Bronchus fibroblast of lung (primary cell): Measurements from ENCODE around the gene ACSF3. TPM values are rescaled to one million over a fixed set of nuclear protein-coding genes. Genes with fewer than 3 reads are reported as not detected.

Experiments
- total RNA-seq: library from RNA; depleted of rRNA; stranded (reverse); fragments of >200 nt; gene quantifications from 2 replicates; pipeline ENCODE4 v1.2.3, GENCODE V29; 2015

The ACSF3 gene
- 21.3 and 33.6 TPM in 2 replicates for total RNA-seq

DNA sequence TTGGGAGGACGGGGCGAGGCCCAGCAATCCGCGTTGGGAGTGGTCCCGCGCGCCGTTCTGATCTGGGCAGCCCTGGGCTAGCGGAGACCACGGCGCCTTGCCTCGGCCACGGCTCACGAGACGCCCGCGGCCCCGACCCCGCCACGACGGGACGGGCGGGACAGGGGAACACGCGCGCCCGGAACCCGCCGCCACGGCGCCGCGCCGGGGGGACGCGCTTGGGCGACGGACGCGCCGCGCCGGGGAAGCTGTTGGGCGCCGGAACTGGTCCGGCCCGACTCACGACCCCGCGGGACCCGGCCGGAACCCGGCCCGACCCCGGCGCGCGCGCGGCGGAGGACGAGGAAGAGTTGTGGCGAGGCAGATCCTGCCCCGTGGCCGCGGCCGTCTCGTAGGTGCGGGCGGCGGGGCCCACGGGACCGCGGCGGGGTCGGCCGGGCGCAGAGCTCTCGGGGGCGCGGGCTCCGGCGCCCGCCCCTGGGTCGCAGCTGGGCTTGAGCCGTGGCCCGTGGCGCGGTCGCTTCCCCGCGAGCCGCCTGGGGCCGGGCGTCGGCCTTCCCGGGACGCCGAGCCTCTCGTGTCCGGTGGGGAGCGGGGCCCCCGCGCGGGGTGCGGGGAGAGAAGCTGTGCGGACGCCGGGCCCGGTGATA is at the start of gene ACSF3:
ACSF3 (plus strand) TSS at position 251 of the 650 bp plus-strand sequence. CDS start 6,830 bp downstream, outside the sequence.

DNA sequence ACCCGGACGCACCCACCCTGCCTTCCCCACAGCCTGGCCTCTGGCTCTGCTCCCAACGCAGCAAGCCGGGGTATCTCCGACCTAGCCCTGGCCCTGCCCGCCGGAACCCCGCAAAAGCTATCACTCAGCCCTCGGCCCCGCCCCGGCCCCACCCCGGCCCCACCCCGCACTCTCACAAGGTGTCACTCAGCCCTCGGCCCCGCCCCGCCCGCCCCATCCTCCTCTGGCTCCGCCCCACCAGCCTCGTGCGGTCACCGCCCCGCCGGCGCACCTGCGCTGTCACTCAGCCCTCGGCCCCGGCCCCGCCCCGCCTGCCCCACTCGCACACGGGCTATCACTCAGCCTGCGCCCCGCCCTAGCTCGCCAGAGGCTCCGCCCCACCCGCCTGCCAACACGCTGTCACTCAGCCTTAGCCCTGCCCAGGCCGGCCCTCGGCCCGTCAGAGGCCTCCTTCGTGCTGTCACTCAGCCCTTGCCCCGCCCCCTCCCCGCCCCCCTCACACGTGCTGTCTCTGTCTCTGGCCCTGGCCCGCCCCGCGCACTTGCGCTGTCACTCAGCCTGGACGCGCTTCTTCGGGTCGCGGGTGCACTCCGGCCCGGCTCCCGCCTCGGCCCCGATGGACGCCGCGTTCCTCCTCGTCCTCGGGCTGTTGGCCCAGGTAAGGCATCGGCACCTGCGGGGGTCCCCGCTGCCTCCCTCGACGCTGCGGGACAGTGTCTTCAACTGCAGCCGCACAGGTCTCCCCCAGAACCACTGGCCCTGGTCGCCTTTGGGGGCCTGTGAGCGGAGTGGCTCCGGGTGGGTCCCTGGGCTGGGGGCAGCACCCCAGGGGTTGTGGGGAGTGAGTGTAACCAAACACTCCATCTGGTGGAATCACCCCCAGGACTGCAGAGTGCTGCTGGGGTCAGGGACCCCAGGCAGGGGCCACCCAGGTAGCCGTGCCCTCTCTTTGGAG is 77.8 kb downstream of the ACSF3 start, which contains the start of gene CDH15:
CDH15 (plus strand) TSS at position 533 of the 955 bp plus-strand sequence; CDS start at position 617, 84 bp downstream.

DNA sequence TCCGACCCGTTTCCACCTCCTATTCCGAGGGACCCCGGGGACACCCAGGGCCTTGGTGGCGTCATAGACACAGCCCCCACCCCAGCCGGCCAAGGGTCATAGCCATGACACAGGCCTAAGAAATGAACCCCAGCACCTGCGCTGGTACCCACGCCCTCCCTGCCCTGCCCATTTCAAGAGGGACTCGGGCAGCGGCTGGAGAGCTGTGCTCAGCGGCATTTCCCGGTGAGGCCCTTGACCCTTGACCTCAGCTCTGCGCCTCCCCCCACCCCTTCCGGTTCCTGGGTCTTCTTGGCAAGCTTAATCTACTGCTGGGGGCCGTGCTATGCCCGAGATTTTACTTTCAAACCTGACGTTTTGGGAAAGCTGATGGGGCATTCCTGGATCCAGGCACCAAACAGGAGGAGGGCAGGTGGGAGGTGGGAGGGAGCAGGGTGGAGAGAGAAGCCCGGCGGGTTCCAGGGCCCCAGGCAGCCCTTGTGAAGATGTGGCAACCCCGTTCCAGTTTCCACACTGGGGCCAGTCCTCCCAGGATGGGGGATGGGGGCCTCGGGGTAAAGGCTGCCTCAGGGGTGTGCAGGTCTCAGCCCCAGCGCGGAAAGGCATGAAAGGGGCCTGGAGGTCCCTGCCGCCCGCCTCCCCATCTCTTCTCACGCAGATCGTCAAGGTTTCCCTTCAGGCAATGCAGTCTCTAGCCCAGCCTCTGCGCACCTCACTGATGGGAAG is 106.6 kb downstream of the ACSF3 start, which contains the start of gene SLC22A31:
SLC22A31 (minus strand) TSS at position 414 of the 726 bp plus-strand sequence; CDS start at position 378, 36 bp downstream.

Other genes starting within 250 kb of the ACSF3 start
- 21.6 and 21.7 TPM in 2 replicates for gene GALNS, start 236.9 kb upstream of the ACSF3 start, total RNA-seq
- gene TRAPPC2L, start 236.7 kb upstream of the ACSF3 start, total RNA-seq = 40.2 and 53.4 TPM in 2 replicates
- gene PABPN1L, start 227.2 kb upstream of the ACSF3 start, total RNA-seq = not detected in 2 replicates
- not detected in 2 replicates for gene CBFA2T3, start 116.6 kb upstream of the ACSF3 start, total RNA-seq
- gene CDH15, start 77.9 kb downstream of the ACSF3 start, total RNA-seq = 0.30 TPM in 1 of 2 replicates, not detected in the other
- 0.45 and 1.7 TPM in 2 replicates for gene SLC22A31, start 106.7 kb downstream of the ACSF3 start, total RNA-seq
- 1.3 and 3.0 TPM in 2 replicates for gene ZNF778, start 123.9 kb downstream of the ACSF3 start, total RNA-seq